Liver (tissue), 3 donors: ENCODE data around the gene S100A4.

Experiments
- CTCF ChIP-seq: fragments of 150-350 bp; IDR thresholded peaks from 2 replicates; pipeline ENCODE4 v1.5.1; 2017; ENCODE audit warnings: improper control_type of control experiment, low read depth, low read length; ENCODE audit not compliant: missing input control
- EGR1 ChIP-seq, 2 donors: IDR thresholded peaks; 2 replicates each; pipeline ENCODE4 v1.6.1; 2016 to 2018; ENCODE audit warnings: antibody characterized with exemption in 2 of 2, low read depth in 2 of 2
- GABPA ChIP-seq, 2 donors: IDR thresholded peaks in 1 of 2; conservative IDR thresholded peaks in 1 of 2; 2 replicates each; pipeline ENCODE4 v1.6.1; 2016; ENCODE audit warnings: antibody characterized with exemption in 2 of 2, mild to moderate bottlenecking in 1 of 2, moderate library complexity in 1 of 2
- HNF4G ChIP-seq: IDR thresholded peaks from 2 replicates; pipeline ENCODE4 v1.6.1; 2016; ENCODE audit warnings: antibody characterized with exemption
- JUND ChIP-seq, 2 donors: IDR thresholded peaks; 2 replicates each; pipeline ENCODE4 v1.6.1; 2016; ENCODE audit warnings: antibody characterized with exemption in 2 of 2
- MAX ChIP-seq: IDR thresholded peaks from 2 replicates; pipeline ENCODE4 v1.6.1; 2016; ENCODE audit warnings: antibody characterized with exemption
- NR2F2 ChIP-seq: IDR thresholded peaks from 2 replicates; pipeline ENCODE4 v1.6.1; 2016; ENCODE audit warnings: antibody characterized with exemption
- RAD21 ChIP-seq, 2 donors: IDR thresholded peaks; 2 replicates each; pipeline ENCODE4 v1.6.1; 2016; ENCODE audit warnings: antibody characterized with exemption in 2 of 2, mild to moderate bottlenecking in 2 of 2
- REST ChIP-seq: IDR thresholded peaks from 2 replicates; pipeline ENCODE4 v1.6.1; 2016; ENCODE audit warnings: antibody characterized with exemption, mild to moderate bottlenecking
- SP1 ChIP-seq: IDR thresholded peaks from 2 replicates; pipeline ENCODE4 v1.6.1; 2018; ENCODE audit warnings: antibody characterized with exemption, mild to moderate bottlenecking
- TAF1 ChIP-seq: conservative IDR thresholded peaks from 2 replicates; pipeline ENCODE4 v1.6.1; 2016; ENCODE audit warnings: antibody characterized with exemption, mild to moderate bottlenecking
- YY1 ChIP-seq: IDR thresholded peaks from 2 replicates; pipeline ENCODE4 v1.6.1; 2016; ENCODE audit warnings: antibody characterized with exemption, mild to moderate bottlenecking
- ZBTB33 ChIP-seq: IDR thresholded peaks from 2 replicates; pipeline ENCODE4 v1.6.1; 2016; ENCODE audit warnings: antibody characterized with exemption
- donor health status: healthy.
- donor health status: healthy.

- TF ChIP-seq REST: no peak
- no peak for TF ChIP-seq CTCF
- no peak for TF ChIP-seq SP1
- TF ChIP-seq EGR1 (IDR thresholded peaks at IDR 0.05; ENCODE audit: low read depth in 2 of 2): no peak
- TF ChIP-seq ZBTB33: no peak
- TF ChIP-seq RAD21 (IDR thresholded peaks at IDR 0.05): no peak
- no peak for TF ChIP-seq TAF1
- no peak for TF ChIP-seq HNF4G
- TF ChIP-seq GABPA (IDR thresholded peaks at IDR 0.05 in 1 of 2, conservative IDR thresholded peaks at IDR 0.05 in 1 of 2): no peak
- TF ChIP-seq YY1: no peak
- TF ChIP-seq NR2F2: no peak
- TF ChIP-seq JUND (IDR thresholded peaks at IDR 0.05): no peak
- no peak for TF ChIP-seq MAX
These were observed 3.4 kb upstream of the S100A4 start, which contains the start of gene S100A3 for GRCh38 chr1:153548722-153549688.
